Thymus (tissue), 11 donors: Measurements from ENCODE around the gene GNG8. TPM values are rescaled to one million over a fixed set of nuclear protein-coding genes. Genes with fewer than 3 reads are reported as not detected.
A peak's percentile ranks its signal among the peaks of the same experiment; 100 is the strongest.

ENCODE experiments used
- DNase-seq, 9 donors: peaks; one replicate each; pipeline ENCODE4 v3.0.0-alpha.2; 2013; ENCODE audit warnings: low spot score in 9 of 9, low read depth in 6 of 9, missing footprints in 1 of 9
- H3K27ac ChIP-seq, 2 donors: one replicate each; pipeline ENCODE4 v1.5.1; 2013; ENCODE audit warnings: control low read depth in 1 of 2, low read depth in 1 of 2, low read length in 1 of 2, mild to moderate bottlenecking in 1 of 2, moderate library complexity in 1 of 2
- H3K27me3 ChIP-seq, 2 donors: one replicate each; pipeline ENCODE4 v1.5.1; 2013; ENCODE audit warnings: low read length in 1 of 2; ENCODE audit not compliant: control insufficient read depth in 2 of 2, insufficient read depth in 1 of 2
- H3K36me3 ChIP-seq, 2 donors: one replicate each; pipeline ENCODE4 v1.5.1; 2013; ENCODE audit warnings: low read length in 1 of 2, mild to moderate bottlenecking in 1 of 2, moderate library complexity in 1 of 2; ENCODE audit not compliant: control insufficient read depth in 2 of 2, insufficient read depth in 2 of 2
- H3K4me1 ChIP-seq, 2 donors: one replicate each; pipeline ENCODE4 v1.5.1; 2013; ENCODE audit warnings: low read length in 2 of 2; ENCODE audit not compliant: control insufficient read depth in 2 of 2, insufficient read depth in 2 of 2
- H3K4me3 ChIP-seq, 2 donors: one replicate each; pipeline ENCODE4 v1.5.1; 2013; ENCODE audit warnings: low read length in 2 of 2, control low read depth in 1 of 2, mild to moderate bottlenecking in 1 of 2
- H3K9me3 ChIP-seq, 2 donors: one replicate each; pipeline ENCODE4 v1.5.1; 2013; ENCODE audit warnings: low read length in 1 of 2, mild to moderate bottlenecking in 1 of 2; ENCODE audit not compliant: control insufficient read depth in 2 of 2, insufficient read depth in 1 of 2
- WGBS: extraction: QIAGEN DNeasy Blood & Tissue Kit; methylation state at CpG from one replicate; pipeline ENCODE4 v1.1.7; 2013; 5-methylcytosine and 5-hydroxymethylcytosine counted together
- polyA plus RNA-seq: library from polyadenylated mRNA; stranded (reverse); fragments of 200-250 nt; gene quantifications from one replicate; pipeline ENCODE4 v1.2.3, GENCODE V29; 2013
- total RNA-seq: library from RNA; stranded (reverse); fragments of 120-200 nt; gene quantifications from one replicate; pipeline ENCODE4 v1.2.4, GENCODE V29; 2013
- donor health status: healthy.

Gene GNG8
- total and polyA plus RNA-seq, 2 donors = 3.8 TPM; not detected in 1

DNA sequence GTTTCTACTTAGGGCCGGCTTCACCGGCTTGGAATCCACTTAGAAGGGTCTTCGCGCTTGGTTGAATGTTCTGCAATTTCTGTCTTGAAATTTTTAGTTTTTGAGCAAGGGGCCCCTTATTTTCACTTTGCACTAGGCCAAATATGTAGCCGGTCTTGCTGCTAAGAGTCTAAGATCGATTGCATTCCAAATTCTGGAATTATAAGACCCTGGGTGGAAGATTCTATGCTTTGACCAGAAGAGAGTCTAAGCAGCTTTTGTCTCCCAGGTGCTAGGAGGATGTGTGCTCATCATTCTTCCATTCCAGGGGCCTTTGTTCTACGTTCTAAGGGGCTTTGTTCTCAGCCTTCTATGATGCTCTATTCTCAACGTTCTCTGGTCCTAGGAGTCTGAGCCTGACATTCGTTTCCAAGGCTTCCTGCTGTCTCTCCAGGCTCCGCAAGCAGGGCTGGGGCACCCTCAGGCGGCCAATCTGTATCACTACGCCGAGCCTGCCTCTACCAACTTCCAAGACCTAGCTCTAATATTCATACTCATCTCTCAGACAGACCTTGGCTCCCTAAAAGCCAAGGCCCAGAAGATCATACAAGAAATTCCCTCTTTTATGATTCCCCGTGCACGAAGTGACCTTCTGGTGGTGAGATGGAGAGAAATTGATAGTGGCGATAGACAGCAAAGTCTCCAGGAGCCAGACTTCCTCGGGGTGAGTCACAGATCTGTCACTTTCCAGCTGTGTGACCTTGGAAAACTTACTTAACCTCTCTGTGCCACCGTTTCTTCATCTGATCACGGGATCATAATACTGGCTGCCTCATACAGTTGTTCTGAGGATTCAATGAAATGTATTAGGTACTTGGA, 26.0 kb upstream of the GNG8 start:
- Histone ChIP-seq H3K4me3 (peak overlapping the region; percentile 39 to 58), H3K36me3 (no peaks in the 10 kb centered on the region), H3K27ac (peak overlapping the region; percentile 80 to 91), H3K27me3 (peaks cover 31 to 38% of the 10 kb centered on the region in 2 donors), H3K9me3 (no peaks in the 10 kb centered on the region), H3K4me1 (peaks cover 9 to 33% of the 10 kb centered on the region in 2 donors)
- DNase-seq = peak in 8 of 9 donors; percentile 60 to 89 (median 74)
- WGBS = 10% methylated on average over 19 of the region's 19 CpGs

- DNase-seq = peak; percentile 94 to 100 (median 99)
- H3K9me3 ChIP-seq = no peaks in the 10 kb centered on the region
- peak within 1 kb of the TSS; percentile 39 to 58 for H3K4me3 ChIP-seq
- H3K27ac ChIP-seq = peak within 1 kb of the TSS; percentile 80 to 91
- H3K36me3 ChIP-seq = no peaks in the 10 kb centered on the region
- H3K4me1 ChIP-seq = peaks cover 9 to 33% of the 10 kb centered on the region in 2 donors
- peaks cover 31 to 45% of the 10 kb centered on the region in 2 donors for H3K27me3 ChIP-seq
- WGBS = under 1% methylated on average over 61 of the region's 61 CpGs
Measured at GRCh38 chr19:46661020-46661731, 25.2 kb upstream of the GNG8 start, which contains the start of gene DACT3. Gene DACT3 (minus strand): TSS chr19:46661182. CDS start chr19:46661064, 118 bp downstream.

- Histone ChIP-seq H3K27ac (no peak overlapping the region), H3K27me3 (peaks cover 31 to 50% of the 10 kb centered on the region in 2 donors), H3K9me3 (no peaks in the 10 kb centered on the region), H3K36me3 (no peaks in the 10 kb centered on the region), H3K4me1 (peaks cover 9 to 33% of the 10 kb centered on the region in 2 donors), H3K4me3 (peak overlapping the region; percentile 33 to 58)
- peak in 1 of 9 donors; percentile 20 for DNase-seq
- 1% methylated on average over 40 of the region's 40 CpGs for WGBS
Measured at GRCh38 chr19:46660551-46661019, 24.6 kb upstream of the GNG8 start.

GRCh38 chr19:46660008-46660517, 24.1 kb upstream of the GNG8 start:
- Histone ChIP-seq H3K27ac (no peak overlapping the region), H3K4me3 (peak overlapping the region; percentile 33 to 58), H3K9me3 (no peaks in the 10 kb centered on the region), H3K4me1 (peaks cover 9 to 33% of the 10 kb centered on the region in 2 donors), H3K36me3 (no peaks in the 10 kb centered on the region), H3K27me3 (peaks cover 32 to 56% of the 10 kb centered on the region in 2 donors)
- no peak for DNase-seq
- WGBS = 7% methylated on average over 14 of the region's 14 CpGs

DNA sequence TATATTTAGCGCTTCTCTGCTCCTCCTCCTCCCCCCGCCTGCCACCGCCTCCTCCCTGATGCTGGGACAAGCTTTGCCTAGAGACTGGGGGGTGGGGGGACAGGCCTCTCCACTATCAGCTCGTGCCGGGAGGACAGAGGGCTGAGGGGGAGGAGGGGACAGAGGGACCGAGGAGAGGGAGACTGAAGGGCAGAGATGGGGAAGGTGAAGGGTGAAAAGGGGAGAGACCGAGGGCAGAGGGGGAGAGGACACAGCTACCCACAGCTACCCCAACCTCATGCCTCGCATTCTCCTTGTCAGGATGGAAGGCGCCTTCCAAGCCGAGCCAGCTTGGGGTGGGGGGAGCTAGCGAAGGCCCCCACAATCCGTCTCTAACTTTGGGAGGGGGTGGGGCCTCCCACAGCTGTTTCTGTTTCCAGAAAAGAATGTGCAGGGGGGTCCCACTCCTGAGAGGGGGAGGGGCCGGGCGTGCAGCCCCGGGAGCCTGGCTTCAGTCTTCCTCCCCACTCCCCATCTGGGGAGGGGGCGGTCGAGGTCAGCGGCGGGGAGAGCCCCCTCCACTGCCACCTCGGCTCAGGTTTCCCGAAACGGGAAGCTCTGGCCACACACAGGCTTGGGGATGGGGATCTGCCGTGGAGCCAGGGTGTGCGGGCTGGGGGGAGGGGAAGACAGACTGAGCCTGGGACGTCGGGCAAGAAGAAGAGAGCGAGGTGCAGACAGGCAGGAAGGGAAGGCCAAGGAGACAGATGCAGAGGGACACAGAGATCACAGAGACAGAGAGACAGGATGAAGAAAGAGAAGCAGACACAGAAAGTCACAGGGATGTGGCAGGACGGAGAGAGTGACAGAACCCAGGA, 23.4 kb upstream of the GNG8 start:
- Histone ChIP-seq H3K4me1 (peaks cover 9 to 33% of the 10 kb centered on the region in 2 donors), H3K27ac (no peak overlapping the region), H3K36me3 (no peaks in the 10 kb centered on the region), H3K4me3 (no peak overlapping the region), H3K9me3 (no peaks in the 10 kb centered on the region), H3K27me3 (peaks cover 34 to 63% of the 10 kb centered on the region in 2 donors)
- 6% methylated on average over 28 of the region's 28 CpGs for WGBS
- peak in 1 of 9 donors; percentile 20 for DNase-seq

- DNase-seq = no peak
- H3K36me3 ChIP-seq = no peaks in the 10 kb centered on the region
- WGBS = 96% methylated on average over 5 of the region's 5 CpGs
- H3K4me1 ChIP-seq = peaks cover 9 to 24% of the 10 kb centered on the region in 2 donors
- no peaks in the 10 kb centered on the region for H3K9me3 ChIP-seq
- no peak overlapping the region for H3K27ac ChIP-seq
- H3K27me3 ChIP-seq = peaks cover 37 to 89% of the 10 kb centered on the region in 2 donors
- H3K4me3 ChIP-seq = no peak overlapping the region
Measured at GRCh38 chr19:46656541-46656940, 20.5 kb upstream of the GNG8 start.

- no peak overlapping the region for H3K27ac ChIP-seq
- 69% methylated on average over 16 of the region's 16 CpGs for WGBS
- peaks cover 34 to 95% of the 10 kb centered on the region in 2 donors for H3K27me3 ChIP-seq
- no peak overlapping the region for H3K4me3 ChIP-seq
- no peaks in the 10 kb centered on the region for H3K9me3 ChIP-seq
- DNase-seq = no peak
- no peaks in the 10 kb centered on the region for H3K36me3 ChIP-seq
- H3K4me1 ChIP-seq = peaks cover 0 to 9% of the 10 kb centered on the region in 2 donors
Measured at GRCh38 chr19:46654621-46655152, 18.7 kb upstream of the GNG8 start.

DNA sequence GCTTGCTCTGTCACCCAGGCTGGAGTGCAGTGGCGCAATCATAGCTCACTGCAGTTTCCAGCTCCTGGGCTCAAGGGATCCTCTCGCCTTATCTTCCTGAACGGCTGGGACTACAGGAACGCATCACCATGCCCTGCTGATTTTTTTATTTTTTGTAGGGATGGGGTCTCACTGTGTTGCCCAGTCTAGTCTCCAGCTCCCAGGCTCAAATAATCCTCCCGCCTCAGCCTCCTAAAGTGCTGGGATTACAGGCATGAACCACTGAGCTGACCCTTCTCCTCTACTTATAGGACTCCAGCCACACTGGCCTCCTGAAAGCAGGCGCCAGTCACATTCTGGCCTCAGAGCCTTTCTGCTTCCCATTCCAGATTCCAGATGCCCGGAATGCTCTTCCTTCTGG, 14.4 kb upstream of the GNG8 start:
- no peak overlapping the region for H3K27ac ChIP-seq
- H3K27me3 ChIP-seq = peaks cover 38 to 93% of the 10 kb centered on the region in 2 donors
- peaks cover 6 to 8% of the 10 kb centered on the region in 2 donors for H3K4me1 ChIP-seq
- 96% methylated on average over 7 of the region's 7 CpGs for WGBS
- no peaks in the 10 kb centered on the region for H3K36me3 ChIP-seq
- no peak for DNase-seq
- H3K4me3 ChIP-seq = no peak overlapping the region
- peaks cover 11 to 13% of the 10 kb centered on the region in 2 donors for H3K9me3 ChIP-seq
